BE2C (cell line): Measurements from ENCODE around the gene RNF180.
A peak's percentile ranks its signal among the peaks of the same experiment; 100 is the strongest.

Source experiments
- DNase-seq: peaks from one replicate; pipeline ENCODE4 v3.0.0-alpha.2; 2020
- H3K27me3 ChIP-seq: fragments of 250-450 bp; sonication (Bioruptor Pico); 2 replicates; pipeline ENCODE4 v1.5.1; 2020; ENCODE audit warnings: mild to moderate bottlenecking
- H3K36me3 ChIP-seq: fragments of 250-450 bp; sonication (Bioruptor Pico); 2 replicates; pipeline ENCODE4 v1.5.1; 2020; ENCODE audit warnings: mild to moderate bottlenecking
- H3K4me1 ChIP-seq: fragments of 250-450 bp; sonication (Bioruptor Pico); 2 replicates; pipeline ENCODE4 v1.5.1; 2020
- H3K4me3 ChIP-seq: 2 replicates; pipeline ENCODE4 v1.5.1; 2011; ENCODE audit warnings: low read depth, low read length
- H3K9me3 ChIP-seq: fragments of 250-450 bp; sonication (Bioruptor Pico); 2 replicates; pipeline ENCODE4 v1.5.1; 2020
- TF ChIP-seq, protein P1 (sequence below): IDR thresholded peaks from 2 replicates; pipeline ENCODE4 v1.5.1; 2012; ENCODE audit warnings: mild to moderate bottlenecking, low read depth, low read length

RNF180 gene

DNA sequence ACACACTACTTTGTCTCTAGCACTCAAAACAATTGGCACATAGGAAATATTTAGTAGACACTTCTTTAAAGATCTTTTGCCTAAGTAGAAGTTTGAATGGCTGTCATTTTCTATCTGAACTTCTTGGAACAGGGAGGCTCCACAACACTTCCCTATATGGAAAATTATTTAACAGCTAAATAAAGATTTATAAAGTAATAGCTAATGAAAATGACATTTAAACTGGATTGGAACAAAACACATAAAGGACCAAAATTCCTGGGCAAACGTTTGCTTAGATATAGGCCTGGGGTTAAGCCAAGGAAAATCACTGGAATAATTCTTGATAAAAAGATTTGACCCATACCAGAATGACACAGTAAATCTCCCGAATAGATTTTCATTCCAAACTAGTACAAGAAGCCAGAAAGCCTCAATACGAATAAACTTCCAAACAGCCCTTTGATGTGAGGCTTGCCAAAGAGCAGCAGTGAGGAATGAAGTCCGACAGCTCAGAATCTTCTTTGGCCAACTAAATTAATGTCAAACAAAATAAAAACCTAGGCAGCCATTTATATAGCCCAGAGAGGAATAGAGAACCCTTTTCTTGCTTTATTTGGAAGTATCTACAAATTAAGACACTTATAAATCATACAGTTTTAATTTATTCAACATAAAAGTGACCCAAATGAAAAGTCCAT is 20.3 kb upstream of the RNF180 start:
- TF ChIP-seq, protein P1, sequence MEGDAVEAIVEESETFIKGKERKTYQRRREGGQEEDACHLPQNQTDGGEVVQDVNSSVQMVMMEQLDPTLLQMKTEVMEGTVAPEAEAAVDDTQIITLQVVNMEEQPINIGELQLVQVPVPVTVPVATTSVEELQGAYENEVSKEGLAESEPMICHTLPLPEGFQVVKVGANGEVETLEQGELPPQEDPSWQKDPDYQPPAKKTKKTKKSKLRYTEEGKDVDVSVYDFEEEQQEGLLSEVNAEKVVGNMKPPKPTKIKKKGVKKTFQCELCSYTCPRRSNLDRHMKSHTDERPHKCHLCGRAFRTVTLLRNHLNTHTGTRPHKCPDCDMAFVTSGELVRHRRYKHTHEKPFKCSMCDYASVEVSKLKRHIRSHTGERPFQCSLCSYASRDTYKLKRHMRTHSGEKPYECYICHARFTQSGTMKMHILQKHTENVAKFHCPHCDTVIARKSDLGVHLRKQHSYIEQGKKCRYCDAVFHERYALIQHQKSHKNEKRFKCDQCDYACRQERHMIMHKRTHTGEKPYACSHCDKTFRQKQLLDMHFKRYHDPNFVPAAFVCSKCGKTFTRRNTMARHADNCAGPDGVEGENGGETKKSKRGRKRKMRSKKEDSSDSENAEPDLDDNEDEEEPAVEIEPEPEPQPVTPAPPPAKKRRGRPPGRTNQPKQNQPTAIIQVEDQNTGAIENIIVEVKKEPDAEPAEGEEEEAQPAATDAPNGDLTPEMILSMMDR = no peak
- Histone ChIP-seq H3K27me3 (no peaks in the 10 kb centered on the region), H3K9me3 (no peaks in the 10 kb centered on the region), H3K4me1 (no peaks in the 10 kb centered on the region), H3K36me3 (no peaks in the 10 kb centered on the region), H3K4me3 (no peak overlapping the region)
- DNase-seq = no peak

DNA sequence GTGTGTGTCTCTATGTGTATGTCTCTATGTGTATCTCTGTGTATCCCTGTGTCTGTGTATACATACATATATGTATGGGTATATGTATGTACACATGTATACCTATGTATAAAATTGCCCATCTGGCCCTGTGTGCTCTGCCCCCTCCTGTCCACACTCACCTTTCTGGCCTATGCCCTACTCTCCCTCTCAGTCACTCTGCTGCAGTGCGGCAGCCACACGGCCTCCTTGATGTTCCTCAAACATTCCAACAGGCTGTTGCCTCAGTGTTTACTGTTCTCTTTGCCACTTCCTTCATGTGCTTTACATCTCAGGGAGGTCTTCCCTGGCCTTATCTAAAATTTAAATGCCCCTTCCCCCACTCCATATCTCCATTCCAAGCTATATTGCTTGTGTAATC is 18.3 kb upstream of the RNF180 start:
- Histone ChIP-seq H3K9me3 (no peaks in the 10 kb centered on the region), H3K36me3 (no peaks in the 10 kb centered on the region), H3K4me1 (no peaks in the 10 kb centered on the region), H3K27me3 (no peaks in the 10 kb centered on the region), H3K4me3 (no peak overlapping the region)
- TF ChIP-seq, protein P1 = no peak
- DNase-seq = no peak

- no peaks in the 10 kb centered on the region for H3K9me3 ChIP-seq
- H3K27me3 ChIP-seq = no peaks in the 10 kb centered on the region
- no peaks in the 10 kb centered on the region for H3K36me3 ChIP-seq
- TF ChIP-seq, protein P1 = peak; percentile 56
- H3K4me3 ChIP-seq = no peak overlapping the region
- peak; percentile 35 for DNase-seq
- no peaks in the 10 kb centered on the region for H3K4me1 ChIP-seq
Measured at GRCh38 chr5:64147849-64148441, 17.7 kb upstream of the RNF180 start.

DNA sequence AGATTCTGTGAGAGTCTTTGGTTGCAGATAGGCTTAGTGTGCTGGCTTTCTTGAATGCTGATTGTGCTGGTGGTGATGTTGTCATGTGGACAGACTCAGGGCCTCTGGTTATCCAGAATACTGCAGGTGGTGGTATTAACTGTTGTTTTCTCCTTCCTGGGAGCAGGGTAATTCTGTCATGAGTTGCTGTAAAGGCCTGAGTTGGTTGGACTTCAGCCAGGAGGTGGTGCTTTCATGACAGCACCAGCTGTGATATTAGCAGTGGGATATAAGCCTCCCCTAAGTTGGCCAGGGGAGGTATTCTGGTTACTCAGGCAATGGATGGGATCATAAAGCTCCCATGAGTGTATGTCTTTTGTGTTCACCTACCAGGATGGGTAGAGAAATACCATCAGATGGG is 16.4 kb upstream of the RNF180 start:
- Histone ChIP-seq H3K4me1 (no peaks in the 10 kb centered on the region), H3K27me3 (no peaks in the 10 kb centered on the region), H3K36me3 (no peaks in the 10 kb centered on the region), H3K9me3 (no peaks in the 10 kb centered on the region), H3K4me3 (no peak overlapping the region)
- TF ChIP-seq, protein P1 = no peak
- no peak for DNase-seq

GRCh38 chr5:64149857-64150521 is 15.7 kb upstream of the RNF180 start:
- no peaks in the 10 kb centered on the region for H3K27me3 ChIP-seq
- TF ChIP-seq, protein P1 = no peak
- no peak overlapping the region for H3K4me3 ChIP-seq
- no peak for DNase-seq
- H3K36me3 ChIP-seq = no peaks in the 10 kb centered on the region
- H3K4me1 ChIP-seq = no peaks in the 10 kb centered on the region
- H3K9me3 ChIP-seq = no peaks in the 10 kb centered on the region

GRCh38 chr5:64156261-64156660 is 9.4 kb upstream of the RNF180 start:
- no peaks in the 10 kb centered on the region for H3K27me3 ChIP-seq
- H3K4me1 ChIP-seq = no peaks in the 10 kb centered on the region
- no peaks in the 10 kb centered on the region for H3K36me3 ChIP-seq
- H3K9me3 ChIP-seq = no peaks in the 10 kb centered on the region
- TF ChIP-seq, protein P1 = no peak
- DNase-seq = no peak
- H3K4me3 ChIP-seq = no peak overlapping the region
